Measurements from ENCODE around the gene CHST14. TPM values are rescaled to one million over a fixed set of nuclear protein-coding genes. Genes with fewer than 3 reads are reported as not detected.

Gene CHST14
- total RNA-seq, 1 experiment from 2014 or later: 30.5 TPM

GRCh38 chr15:40461958-40462357 lies 8.8 kb upstream of the CHST14 start:
- DNase-seq (ENCODE audit: low read depth): no peak

- no peak for DNase-seq (ENCODE audit: low read depth)
Observed at GRCh38 chr15:40463279-40463678, 7.5 kb upstream of the CHST14 start.

GRCh38 chr15:40463886-40464545 lies 6.8 kb upstream of the CHST14 start:
- DNase-seq (ENCODE audit: low read depth): no peak

GRCh38 chr15:40464595-40465185 lies 6.1 kb upstream of the CHST14 start:
- DNase-seq (ENCODE audit: low read depth): no peak

GRCh38 chr15:40465939-40466338 lies 4.8 kb upstream of the CHST14 start:
- DNase-seq (ENCODE audit: low read depth): no peak

- no peak for DNase-seq (ENCODE audit: low read depth)
Observed at GRCh38 chr15:40466426-40467260, 4.1 kb upstream of the CHST14 start.

GRCh38 chr15:40467261-40467615 lies 3.5 kb upstream of the CHST14 start:
- DNase-seq (ENCODE audit: low read depth): no peak

GRCh38 chr15:40468898-40469331 lies 1.9 kb upstream of the CHST14 start:
- no peak for DNase-seq (ENCODE audit: low read depth)

- no peak for DNase-seq (ENCODE audit: low read depth)
Observed at GRCh38 chr15:40469776-40470390, 901 bp upstream of the CHST14 start.

GRCh38 chr15:40471105-40471807 lies 472 bp downstream of the CHST14 start:
- DNase-seq (ENCODE audit: low read depth): peak; percentile 23

- no peak for DNase-seq (ENCODE audit: low read depth)
Observed at GRCh38 chr15:40471808-40472150, 995 bp downstream of the CHST14 start.

- DNase-seq (ENCODE audit: low read depth): no peak
Observed at GRCh38 chr15:40472171-40472727, 1.5 kb downstream of the CHST14 start.

GRCh38 chr15:40474581-40474980 lies 3.8 kb downstream of the CHST14 start:
- no peak for DNase-seq (ENCODE audit: low read depth)

- no peak for DNase-seq (ENCODE audit: low read depth)
Observed at GRCh38 chr15:40477642-40478327, 7.0 kb downstream of the CHST14 start.

GRCh38 chr15:40479024-40479423 lies 8.2 kb downstream of the CHST14 start:
- no peak for DNase-seq (ENCODE audit: low read depth)

GRCh38 chr15:40481341-40482074 lies 10.7 kb downstream of the CHST14 start:
- no peak for DNase-seq (ENCODE audit: low read depth)

- no peak for DNase-seq (ENCODE audit: low read depth)
Observed at GRCh38 chr15:40483919-40484318, 13.1 kb downstream of the CHST14 start.

- no peak for DNase-seq (ENCODE audit: low read depth)
Observed at GRCh38 chr15:40486066-40486770, 15.4 kb downstream of the CHST14 start.
